Skin epidermis (tissue), 12 donors: ENCODE results near the gene RPL9.
"Not testable (repeated sequence)": the region's sequence is repeated elsewhere in the genome, so short reads cannot be mapped to it uniquely, and the experiment has no call there.

ENCODE experiments used
- H3K27ac ChIP-seq, 21 experiments: fragments of 200-600 bp; sonication (generic) in 11 of 21; one replicate each; pipeline ENCODE4 v1.5.0; 2020; ENCODE audit warnings: mild to moderate bottlenecking in 3 of 21, inconsistent platforms in 2 of 21, moderate library complexity in 2 of 21
- H3K4me3 ChIP-seq, 7 experiments: fragments of 200-600 bp; sonication (generic) in 2 of 7; one replicate each; pipeline ENCODE4 v1.5.0; 2020; ENCODE audit warnings: inconsistent platforms in 2 of 7, mild to moderate bottlenecking in 2 of 7, moderate library complexity in 1 of 7

RPL9 gene

DNA sequence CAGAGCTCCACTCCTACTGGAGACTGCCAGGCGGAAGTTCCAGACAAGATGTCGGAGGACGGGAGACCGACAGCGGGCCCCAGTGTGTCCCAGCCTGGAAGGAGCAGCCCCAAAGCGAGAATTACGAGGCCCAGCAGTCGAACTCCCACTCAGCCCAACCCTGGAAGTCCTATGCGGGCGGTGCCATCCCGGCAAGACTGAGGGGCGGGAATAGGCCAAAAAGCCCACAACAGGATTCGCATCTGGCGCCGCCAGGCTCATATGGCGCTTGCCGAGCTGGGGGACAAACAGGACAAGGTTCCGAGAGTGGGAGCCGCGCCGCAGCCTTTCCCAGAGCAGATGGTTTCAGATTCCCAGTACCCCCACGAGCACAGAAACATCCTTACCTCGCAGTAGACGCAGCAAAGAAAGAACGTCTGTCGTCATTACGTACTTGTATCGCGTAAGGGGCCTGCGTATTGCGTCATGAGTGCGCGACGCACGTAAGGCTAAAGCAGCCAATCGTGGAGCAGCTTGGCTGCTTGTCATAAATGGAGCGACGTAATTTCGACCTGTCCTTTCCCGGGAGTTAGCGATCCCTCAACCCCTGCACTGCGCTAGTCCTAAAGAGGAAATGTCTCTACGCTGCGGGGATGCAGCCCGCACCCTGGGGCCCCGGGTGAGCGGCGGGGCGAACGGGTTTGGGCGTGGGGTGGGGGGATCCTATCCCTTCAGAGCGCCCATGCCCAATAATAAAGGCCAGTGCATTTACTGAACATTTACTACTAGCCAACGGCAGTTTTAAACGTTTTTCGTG is at the start of gene RPL9, which contains the start of gene LIAS:
TSS of gene RPL9 (minus strand) at position 418 of the 796 bp plus-strand sequence. CDS start 483 bp downstream, outside the sequence.
TSS of gene LIAS (plus strand) at position 552 of the 796 bp plus-strand sequence. CDS start at position 614, 62 bp downstream.
- Histone ChIP-seq H3K4me3 (peak within 1 kb of the TSS; percentile 58 to 92 (median 73)), H3K27ac (peak within 1 kb of the TSS; percentile 84 to 100 (median 94))

DNA sequence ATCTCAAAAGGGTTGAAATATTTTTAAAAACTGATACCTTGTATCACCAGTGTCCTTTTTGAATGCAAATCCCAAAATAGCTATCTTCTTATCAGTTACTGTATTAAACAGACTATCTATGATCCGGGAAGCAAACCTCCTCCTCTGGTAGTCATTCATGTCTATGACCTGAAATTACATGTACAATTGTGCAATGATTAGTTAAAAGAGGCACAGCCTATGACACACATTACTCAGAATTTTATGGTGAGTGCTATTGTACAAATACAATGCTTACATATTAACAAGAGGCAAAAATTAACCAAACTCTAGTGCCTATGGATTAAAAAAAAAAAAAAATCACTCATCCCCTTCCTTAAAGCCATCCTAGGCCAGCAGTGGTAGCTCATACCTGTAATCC is 46.9 kb upstream of the RPL9 start:
- Histone ChIP-seq H3K4me3 (no peak overlapping the region), H3K27ac (no peak overlapping the region)

DNA sequence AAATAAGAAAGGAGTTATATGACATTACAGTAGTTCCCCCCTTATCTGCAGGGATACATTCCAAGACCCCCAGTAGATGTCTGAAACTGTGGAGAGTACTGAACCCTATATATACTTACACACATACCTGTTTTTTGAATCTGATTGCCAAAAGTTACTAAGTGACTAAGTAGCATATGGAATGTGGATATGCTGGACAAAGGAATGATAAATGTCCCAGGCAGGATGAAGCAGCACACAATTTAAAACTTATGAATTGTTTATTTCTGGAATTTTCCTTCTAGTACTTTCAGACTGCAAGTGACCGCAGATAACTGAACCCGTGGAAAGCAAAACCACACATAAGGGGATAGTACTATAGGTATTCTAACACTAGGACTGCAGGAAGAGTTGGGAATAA is 45.8 kb upstream of the RPL9 start:
- H3K27ac ChIP-seq = no peak overlapping the region
- no peak overlapping the region for H3K4me3 ChIP-seq

DNA sequence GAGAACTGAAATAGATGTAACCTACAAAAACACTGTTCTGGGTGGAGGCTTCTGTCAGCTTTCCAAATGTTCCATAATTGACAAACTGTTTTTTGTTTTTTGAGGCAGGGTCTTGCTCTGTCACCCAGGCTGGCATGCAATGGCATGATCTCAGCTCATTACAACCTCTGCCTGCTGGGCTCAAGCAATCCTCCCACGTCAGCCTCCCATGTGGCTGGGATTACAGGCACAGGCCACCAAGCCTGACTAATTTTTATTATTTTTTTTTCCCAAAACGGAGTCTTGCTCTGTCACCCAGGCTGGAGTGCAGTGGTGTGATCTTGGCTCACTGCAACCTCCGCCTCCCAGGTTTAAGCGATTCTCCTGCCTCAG is 43.9 kb upstream of the RPL9 start:
- H3K27ac ChIP-seq = peak overlapping the region in 6 of 21 experiments; percentile 15 to 71 (median 26)
- H3K4me3 ChIP-seq = not testable (repeated sequence)

DNA sequence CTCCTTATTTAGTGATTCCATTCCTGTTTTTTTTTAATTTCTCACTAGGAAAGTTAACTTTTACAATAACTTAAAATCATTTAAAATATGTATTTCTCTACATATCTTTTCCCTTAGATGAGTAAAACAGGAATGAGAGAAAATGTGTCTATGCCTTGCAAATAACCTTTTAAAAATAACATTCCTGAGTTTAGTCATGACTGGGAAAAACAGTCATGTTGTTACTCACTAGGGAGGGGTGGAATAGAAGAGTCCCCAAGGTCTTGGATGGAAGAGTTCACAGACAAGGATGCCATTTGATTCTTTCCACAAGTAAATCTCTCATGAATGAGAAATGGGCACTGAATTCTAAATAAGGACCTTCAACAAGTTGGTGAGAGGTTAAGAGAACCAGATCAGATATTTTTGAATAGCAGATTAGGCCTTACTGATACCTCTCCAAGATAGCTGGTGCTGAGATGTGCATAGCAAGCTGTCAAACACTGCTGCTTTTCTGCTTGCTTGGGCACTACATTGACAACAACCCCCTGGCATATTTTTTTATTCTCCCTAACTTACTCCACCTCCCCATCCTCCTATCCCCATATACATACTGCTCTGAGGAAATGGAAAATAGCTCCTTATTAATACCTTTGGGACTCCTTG is 43.4 kb upstream of the RPL9 start:
- peak overlapping the region in 5 of 21 experiments; percentile 15 to 71 (median 28) for H3K27ac ChIP-seq

DNA sequence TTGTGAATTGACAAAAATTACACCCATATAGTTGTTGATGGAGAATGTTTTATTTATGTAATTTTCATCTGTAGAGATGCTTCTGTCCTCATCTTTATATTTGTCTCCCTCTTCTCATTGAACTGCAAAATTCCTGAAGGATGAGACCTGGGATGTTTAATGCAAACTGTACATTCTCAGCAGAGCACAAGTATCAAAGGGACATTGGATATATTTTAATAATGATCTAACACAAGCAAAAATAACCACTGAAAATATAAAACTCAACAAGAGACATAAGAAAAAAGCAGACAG is 40.0 kb upstream of the RPL9 start:
- H3K27ac ChIP-seq = no peak overlapping the region
- no peak overlapping the region for H3K4me3 ChIP-seq

More for the DNA sequence above, 43.4 kb upstream of the RPL9 start:
- no peak overlapping the region for H3K4me3 ChIP-seq

DNA sequence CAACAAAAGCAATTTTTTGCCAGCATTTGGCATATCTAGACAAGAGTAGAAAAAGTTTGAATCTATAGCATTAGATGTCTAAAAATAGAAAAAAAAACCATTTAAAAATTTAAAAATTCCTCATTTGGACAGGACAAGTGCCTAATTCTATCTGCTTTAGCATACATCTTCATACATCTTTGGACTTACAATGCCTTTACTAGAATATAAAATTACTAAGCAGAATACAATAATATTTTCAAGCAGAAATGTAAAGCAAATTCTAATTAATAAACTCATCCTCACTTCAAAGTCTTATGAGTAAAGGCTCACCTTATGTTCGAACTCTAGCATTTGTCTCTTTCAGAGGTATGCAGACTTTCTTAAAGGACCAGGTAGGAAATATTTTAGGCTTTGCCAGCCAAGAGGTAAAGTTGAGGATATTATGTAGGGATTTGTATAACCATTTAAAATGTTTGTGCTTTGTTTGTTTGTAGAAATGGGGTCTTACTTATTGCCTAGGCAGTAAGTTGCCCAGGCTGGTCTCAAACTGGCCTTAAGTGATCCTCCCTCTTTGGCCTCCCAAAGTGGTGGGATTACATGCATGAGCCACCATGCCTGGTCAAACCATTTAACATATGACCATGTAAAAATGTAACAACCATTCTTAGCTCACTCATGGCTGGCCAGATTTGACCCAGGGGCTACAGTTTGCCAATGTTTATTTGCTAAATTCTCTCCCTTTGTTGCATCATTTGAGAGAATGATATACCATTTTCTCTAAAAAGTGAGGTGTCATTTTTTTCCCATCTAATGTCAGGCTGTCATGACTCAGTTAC is 39.4 kb upstream of the RPL9 start:
- H3K4me3 ChIP-seq = no peak overlapping the region
- H3K27ac ChIP-seq = no peak overlapping the region

DNA sequence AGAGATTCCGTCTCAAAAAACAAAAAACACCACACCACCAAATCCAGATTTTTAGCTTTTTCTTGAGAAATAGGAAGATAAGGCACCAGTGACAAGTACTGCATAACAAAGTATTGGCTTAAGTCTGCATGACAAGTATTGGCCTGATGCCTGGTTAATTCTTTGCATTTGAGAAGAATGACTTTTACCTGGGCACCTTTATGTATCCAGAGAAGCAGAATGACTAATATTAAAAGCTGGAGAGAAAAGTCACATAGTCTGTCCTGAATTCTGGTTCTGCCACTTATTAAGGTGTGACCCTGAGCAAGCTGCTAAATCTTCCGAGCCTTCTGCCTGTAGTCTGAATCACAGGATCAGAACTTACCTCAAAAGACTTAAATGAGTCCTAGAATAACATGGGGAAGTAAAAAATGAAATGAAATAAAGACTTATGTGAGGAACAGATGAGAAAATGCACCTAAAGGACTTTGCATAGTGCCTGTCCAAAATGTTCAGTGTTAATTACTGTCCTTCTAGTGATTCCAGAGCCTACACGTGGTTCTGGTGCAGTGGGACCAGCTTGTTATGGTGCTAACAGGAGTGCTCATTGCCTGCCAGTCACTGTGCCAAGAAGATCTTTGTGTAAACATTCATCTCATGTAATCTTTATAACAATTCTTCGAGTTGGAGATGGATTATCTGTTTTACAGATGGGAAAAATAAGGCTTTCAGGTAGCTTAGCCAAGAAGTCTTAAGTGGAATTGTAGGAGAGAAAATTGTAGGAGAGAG is 36.9 kb upstream of the RPL9 start:
- Histone ChIP-seq H3K4me3 (no peak overlapping the region), H3K27ac (peak overlapping the region in 1 of 21 experiments; percentile 42)

DNA sequence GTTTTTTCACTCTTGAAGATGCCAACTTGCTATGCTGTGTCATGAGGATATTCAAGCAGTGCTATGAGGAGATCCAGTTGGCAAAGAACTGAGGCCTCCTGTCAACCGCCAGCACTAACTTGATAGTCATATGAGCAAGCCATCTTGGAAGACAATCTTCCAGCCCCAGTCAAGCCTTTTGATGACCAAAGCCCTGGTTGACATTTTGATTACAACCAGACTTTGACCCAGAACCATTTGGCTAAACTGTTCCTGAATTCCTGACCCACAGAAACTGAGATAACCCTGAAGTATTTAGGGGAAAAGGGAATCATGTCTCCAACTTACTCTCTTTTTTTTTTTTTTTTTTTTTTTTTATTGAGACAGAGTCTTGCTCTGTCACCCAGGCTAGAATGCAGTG is 35.6 kb upstream of the RPL9 start:
- Histone ChIP-seq H3K27ac (no peak overlapping the region), H3K4me3 (no peak overlapping the region)

DNA sequence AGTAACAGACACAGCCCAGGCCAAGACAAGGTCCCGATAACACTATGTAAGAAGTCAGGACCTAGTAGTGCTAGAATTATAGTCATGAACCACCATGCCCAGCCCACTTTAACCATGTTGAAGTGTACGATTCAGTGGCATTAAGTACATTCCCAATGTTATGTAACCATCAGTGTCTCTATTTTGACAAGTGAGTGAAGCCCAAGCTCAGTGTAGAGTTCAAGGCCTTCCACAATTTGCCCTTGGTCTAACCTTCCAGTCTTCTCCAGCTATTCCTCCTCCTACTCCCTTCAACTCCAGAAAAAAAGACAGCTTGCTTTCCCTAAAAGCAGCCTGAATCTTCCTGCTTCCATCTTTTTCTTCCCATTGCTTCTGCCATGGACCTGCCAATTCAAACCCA is 31.6 kb upstream of the RPL9 start:
- H3K4me3 ChIP-seq = no peak overlapping the region

DNA sequence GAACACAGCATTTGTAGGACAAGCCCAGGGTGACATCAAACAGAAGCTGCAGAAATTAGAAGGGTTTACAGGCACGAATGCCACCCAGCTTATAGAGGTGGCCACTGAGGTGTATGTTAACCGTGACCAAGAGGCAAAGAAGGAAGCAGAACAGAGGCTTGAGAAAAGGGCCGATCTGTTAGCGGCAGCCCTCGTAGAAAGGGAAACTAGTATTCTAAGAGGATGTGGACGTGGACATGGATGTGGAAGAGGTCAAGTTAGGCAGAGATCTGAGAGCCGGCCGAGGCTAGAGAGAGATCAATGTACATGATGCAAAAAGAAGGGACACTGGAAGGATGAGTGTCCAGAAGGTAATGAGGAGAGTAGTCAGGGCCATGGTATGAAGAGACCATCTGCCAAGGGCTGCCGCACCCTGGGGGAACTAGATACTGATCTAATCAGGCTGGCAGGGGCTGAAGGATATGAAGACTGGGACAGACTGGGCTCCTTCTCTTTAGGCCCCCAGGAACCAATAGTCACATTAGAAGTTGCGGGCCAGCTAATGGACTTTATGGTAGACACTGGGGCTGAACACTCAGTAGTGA is 27.6 kb upstream of the RPL9 start:
- Histone ChIP-seq H3K4me3 (no peak overlapping the region), H3K27ac (no peak overlapping the region)

More for the DNA sequence above, 31.6 kb upstream of the RPL9 start:
- no peak overlapping the region for H3K27ac ChIP-seq

DNA sequence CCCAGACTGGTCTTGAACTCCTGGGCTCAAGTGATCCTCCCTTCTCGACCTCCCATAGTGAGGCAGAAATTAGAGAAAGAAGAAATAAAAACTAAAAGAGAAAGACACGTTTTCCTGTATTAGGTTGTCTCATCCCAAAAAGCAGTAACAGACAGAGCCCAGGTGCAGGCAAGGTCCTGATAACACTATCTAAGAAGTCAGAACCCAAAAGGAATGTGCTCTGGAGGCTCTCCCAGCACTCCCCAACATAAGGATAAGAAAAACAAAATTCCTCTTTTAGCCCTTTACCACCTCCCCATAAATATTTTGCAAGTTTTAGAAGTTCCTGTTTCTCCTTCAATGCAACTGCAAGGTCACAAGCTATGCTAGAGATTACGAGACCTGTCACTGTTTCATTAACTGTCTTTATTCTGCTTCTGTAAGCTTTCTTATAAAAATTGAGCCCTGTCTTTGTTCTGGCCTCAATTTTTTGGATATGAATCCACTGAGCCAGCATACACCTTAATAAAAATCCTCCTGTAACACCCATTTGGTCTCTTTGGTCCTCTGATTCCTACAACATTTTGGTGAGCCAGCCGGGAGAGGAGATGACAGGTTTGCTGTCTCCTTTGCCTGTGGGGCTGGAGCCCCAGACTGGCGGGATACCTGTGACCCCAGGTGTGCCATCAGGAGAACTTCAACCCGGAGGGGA is 26.0 kb upstream of the RPL9 start:
- Histone ChIP-seq H3K4me3 (no peak overlapping the region), H3K27ac (no peak overlapping the region)

DNA sequence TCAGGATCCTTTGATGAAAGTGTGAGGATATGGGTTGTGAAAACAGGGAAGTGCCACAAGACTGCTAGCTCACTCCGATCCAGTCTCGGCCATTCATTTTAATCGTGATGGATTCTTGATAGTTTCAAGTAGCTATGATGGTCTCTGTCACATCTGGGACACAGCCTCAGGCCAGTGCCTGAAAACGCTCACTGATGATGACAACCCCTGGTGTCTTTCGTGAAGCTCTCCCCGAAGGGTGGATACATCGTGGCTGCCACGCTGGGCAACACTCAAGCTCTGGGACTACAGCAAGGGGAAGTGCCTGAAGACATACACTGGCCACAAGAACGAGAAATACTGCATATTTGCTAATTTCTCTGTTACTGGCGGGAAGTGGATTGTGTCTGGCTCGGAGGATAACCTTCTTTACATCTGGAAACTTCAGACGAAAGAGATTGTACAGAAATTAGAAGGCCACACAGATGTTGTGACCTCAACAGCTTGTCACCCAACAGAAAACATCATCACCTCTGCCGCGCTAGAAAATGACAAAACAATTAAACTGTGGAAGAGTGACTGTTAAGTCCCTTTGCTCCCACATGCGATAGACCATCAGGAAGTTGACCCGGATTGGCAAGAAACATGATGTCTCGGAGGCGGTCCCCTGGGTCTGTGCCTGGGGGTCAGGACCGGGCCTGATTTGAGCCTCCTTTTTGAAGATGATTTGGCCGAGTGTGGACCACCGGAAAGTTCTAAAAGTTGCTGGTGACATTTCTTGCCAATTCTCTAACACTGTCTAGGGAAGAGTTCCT is 22.4 kb upstream of the RPL9 start:
- no peak overlapping the region for H3K4me3 ChIP-seq
- no peak overlapping the region for H3K27ac ChIP-seq

DNA sequence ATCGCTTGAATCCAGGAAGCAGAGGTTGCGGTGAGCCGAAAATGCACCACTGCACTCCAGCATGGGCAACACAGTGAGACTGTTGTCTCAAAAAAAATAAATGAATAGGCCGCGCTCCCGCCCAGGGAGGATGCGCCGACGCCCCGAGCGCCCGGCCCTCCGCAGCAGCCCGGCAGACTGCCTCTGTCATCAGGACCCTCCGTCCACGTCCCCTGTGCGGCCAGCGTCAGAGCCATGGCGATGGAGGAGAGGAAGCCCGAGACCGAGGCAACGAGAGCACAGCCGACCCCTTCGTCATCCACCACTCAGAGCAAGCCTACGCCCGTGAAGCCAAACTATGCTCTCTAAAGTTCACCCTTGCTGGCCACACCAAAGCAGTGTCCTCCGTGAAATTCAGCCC is 21.5 kb upstream of the RPL9 start:
- H3K27ac ChIP-seq = no peak overlapping the region
- no peak overlapping the region for H3K4me3 ChIP-seq

DNA sequence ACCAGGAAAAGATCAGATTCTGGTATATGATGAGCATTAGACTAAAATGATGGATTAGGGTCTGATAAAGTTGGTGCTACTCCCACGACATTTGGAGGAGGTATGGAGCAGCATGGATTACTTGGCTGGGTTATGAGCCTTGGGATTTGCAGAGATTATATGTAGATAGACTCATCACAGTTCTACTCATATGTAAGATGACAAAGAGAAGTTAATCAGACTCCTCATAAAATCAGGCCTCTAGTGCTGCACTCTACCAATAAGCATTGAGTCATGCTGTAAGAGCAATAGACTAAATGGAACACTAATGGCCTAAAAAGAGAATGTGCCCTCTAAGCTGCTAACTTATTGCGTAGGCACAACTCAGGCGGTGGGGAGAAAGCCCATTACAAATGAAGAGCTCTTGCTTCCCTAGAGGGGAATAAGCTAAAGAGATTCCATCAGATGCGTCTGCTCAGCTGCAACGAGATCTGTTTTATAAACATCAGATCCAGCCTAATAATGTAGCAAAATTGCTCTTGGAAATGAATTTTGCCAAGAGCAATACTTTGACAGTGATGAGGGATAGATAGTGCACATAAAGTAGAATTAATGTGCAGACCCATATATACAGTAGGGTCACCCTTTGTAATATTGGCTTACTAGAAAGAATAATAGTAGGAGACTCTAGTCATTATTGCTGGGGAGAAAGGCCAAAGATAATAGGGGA is 17.6 kb upstream of the RPL9 start:
- H3K4me3 ChIP-seq = no peak overlapping the region
- H3K27ac ChIP-seq = no peak overlapping the region

DNA sequence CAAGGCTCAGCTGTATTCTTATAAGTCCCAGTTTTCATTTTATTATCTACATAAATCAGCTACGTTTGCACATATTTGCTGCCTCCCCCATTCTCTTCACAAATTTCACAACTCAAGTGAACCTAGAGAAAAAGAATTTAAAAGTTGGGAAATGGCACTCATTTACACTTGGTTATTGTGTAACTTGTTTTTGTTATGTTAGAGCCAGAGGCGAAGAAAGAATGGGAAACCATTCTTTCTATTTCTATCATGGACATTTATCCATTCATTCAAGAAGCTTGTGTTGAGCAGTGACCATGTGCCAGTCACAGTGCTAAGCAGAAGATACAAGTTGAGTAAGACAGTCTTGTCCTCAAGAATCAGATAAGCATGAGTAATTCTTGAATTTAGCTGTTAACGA is 13.7 kb upstream of the RPL9 start:
- H3K4me3 ChIP-seq = no peak overlapping the region
- no peak overlapping the region for H3K27ac ChIP-seq

DNA sequence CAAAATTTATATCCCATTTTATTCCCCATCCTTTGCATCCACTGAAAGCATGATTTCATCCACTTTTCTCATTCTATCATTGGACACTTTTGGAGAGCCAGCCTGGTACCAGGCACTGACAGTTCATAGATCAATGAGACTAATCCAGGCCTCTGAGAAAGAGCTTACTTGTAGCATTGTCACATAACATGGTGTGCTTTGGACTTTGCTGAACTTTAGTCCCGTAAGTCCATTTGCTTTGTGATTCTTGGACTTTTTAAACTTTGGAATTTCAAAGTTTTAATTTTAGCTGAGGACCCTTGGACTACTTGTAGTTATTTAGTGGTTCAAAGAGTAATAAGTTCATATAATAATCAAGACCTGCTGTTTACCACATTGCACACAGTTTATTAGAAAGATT is 11.7 kb upstream of the RPL9 start:
- H3K4me3 ChIP-seq = no peak overlapping the region
- peak overlapping the region in 2 of 21 experiments; percentile 9 to 71 for H3K27ac ChIP-seq
